Left renal pelvis (tissue), 4 donors: ENCODE measurements around the gene ZFR2. TPM values are rescaled to one million over a fixed set of nuclear protein-coding genes. Genes with fewer than 3 reads are reported as not detected.
"Not testable (repeated sequence)": the region's sequence is repeated elsewhere in the genome, so short reads cannot be mapped to it uniquely, and the experiment has no call there.

ENCODE experiments used
- DNase-seq, 4 donors: peaks; one replicate each; pipeline ENCODE4 v3.0.0-alpha.2; 2013; ENCODE audit warnings: low read depth in 4 of 4, low spot score in 3 of 4
- polyA plus RNA-seq, 4 donors: library from polyadenylated mRNA; unstranded; fragments of 120-200 nt; gene quantifications; one replicate each; pipeline ENCODE4 v1.2.1, GENCODE V29; 2013; ENCODE audit not compliant: insufficient read length in 4 of 4

Gene ZFR2
- polyA plus RNA-seq, 4 donors = 1.3 to 2.9 (median 2.0) TPM

GRCh38 chr19:3879656-3880055 is 10.8 kb upstream of the ZFR2 start:
- no peak for DNase-seq

DNA sequence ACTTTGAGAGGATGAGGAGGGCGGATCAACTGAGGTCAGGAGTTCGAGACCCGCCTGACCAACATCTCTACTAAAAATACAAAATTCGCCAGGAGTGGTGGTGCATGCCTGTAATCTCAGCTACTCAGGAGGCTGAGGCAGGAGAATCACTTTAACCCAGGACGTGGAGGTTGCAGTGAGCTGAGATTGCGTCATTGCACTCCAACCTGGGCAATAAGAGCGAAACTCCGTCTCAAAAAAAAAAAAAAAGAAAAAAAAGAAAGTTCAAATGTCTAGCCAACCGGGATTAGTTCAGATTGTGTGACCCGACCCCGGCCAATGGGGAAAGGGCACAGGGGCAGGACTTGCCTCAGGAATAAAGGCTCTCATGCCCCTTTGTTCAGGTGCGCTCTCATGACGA is 5.9 kb upstream of the ZFR2 start:
- not testable (repeated sequence) for DNase-seq

GRCh38 chr19:3873151-3873550 is 4.3 kb upstream of the ZFR2 start:
- DNase-seq = no peak

- no peak for DNase-seq
Measured at GRCh38 chr19:3867971-3868769, 668 bp downstream of the ZFR2 start.

- no peak for DNase-seq
Measured at GRCh38 chr19:3866910-3867638, 1.8 kb downstream of the ZFR2 start.

- no peak for DNase-seq
Measured at GRCh38 chr19:3863648-3864047, 5.2 kb downstream of the ZFR2 start.

DNA sequence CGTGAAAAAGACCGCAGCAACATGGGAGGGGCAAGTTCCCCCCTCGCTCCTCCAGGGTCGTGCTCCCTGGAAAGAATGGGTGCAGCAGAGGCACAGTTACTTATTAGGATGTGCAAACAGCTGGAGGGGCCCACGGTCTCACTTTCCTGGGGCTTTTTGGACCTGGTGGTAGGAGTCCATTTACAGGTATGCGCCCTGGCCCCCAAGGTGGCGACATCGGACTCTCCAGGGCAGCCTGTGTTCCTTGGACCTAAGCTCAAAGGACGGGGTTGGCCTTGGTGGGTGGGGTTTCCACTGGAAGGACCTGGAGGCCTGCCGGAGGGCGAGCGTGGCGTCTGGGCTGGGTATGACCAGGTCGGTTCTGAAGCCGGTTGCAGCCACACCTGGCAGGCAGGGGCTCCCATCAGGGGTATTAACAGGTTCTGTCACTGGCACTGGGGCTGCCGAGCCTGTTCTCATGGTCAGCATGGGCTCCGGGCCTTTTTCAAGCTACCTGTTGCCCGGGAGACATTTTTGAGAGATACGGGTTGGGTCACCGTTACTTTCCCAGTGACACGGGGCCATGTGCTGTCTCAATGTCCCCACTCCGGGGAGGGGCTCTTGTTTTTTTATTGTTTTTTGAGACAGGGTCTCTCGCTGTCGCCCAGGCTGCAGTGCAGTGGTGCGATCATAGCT is 5.9 kb downstream of the ZFR2 start:
- no peak for DNase-seq

DNA sequence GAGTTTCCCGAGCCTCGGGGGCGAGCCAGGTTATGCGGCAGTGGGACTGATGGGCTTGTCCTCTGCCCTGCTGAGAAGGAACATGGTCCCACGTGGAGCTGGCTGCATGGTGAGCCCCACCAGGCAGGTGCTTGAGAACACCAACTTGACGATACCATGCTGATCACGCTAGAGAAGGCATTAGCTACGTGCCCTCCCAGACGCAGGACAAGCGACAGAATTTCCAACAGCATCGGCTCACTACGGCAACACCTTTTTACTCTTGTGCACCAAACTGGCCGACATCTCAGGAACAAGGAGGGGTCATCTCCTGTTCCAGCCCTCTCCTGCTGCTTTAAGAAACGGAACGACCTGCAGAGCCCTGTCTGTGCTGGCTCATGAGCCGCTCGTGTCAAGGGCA is 8.3 kb downstream of the ZFR2 start:
- no peak for DNase-seq

DNA sequence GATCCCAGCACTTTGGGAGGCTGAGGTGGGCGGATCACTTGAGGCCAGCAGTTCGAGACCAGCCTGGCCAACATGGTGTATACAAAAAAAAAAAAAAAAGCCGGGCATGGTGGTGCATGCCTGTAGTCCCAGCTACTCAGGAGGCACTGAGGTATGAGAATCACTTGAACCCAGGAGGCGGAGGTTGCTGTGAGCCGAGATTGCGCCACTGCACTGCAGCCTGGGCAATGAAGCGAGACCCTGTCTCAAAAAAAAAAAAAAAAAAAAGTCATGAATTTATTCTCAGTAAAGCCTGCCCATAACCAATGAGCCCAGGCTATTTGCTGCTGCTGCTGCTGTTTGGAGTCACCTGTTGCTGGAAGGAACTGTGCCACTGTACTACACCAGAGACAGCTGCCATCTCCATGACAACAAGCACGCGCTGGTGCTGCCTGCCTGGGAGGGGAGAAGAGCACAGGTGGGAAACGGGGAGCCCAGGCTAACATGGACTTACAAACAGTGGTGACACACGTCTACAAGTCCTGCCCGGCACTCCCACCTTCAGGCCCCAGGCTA is 11.3 kb downstream of the ZFR2 start:
- no peak for DNase-seq

DNA sequence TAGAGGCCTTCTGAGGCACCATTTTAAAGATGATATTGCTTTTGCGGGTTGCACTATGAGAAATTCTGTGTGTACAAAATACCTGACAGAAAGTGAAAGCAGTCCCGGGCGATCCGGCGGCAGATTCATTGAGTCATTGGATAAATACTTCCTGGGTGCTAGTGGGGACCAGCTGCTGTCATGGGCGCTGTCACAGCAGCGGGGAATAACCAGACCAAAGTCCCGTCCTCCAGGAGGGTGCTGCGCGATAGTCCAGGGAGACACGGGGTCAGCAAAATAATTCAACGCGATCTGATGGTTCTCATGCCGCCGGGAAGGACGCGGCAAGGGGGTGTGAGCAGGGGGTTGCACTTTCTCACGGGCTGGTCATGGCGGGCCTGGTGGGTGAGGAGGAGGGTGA is 13.5 kb downstream of the ZFR2 start:
- DNase-seq = no peak

- DNase-seq = no peak
Measured at GRCh38 chr19:3852614-3853254, 16.1 kb downstream of the ZFR2 start.

GRCh38 chr19:3852177-3852511 is 16.7 kb downstream of the ZFR2 start:
- no peak for DNase-seq

- no peak for DNase-seq
Measured at GRCh38 chr19:3851254-3852176, 17.3 kb downstream of the ZFR2 start.

GRCh38 chr19:3850320-3850972 is 18.4 kb downstream of the ZFR2 start:
- no peak for DNase-seq

- DNase-seq = no peak
Measured at GRCh38 chr19:3849787-3850186, 19.1 kb downstream of the ZFR2 start.

GRCh38 chr19:3849092-3849491 is 19.7 kb downstream of the ZFR2 start:
- no peak for DNase-seq

DNA sequence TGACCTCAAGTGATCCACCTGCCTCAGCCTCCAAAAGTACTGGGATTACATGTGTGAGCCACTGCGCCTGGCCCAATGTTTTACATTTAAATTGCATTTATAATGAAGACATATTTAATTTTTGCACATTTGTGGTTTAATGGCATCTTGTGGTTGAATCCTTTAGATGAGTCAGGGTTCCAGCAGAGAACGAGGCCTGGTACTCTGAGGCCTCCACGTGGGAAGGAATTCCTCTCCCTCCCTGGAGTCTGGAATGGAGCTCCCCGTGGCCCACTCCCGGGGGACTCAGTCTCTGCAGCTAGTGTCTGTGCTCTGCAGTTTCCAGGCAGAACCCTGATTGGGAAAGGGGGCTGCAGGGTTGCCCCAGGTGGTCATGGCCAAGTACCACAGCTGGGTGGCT is 24.2 kb downstream of the ZFR2 start:
- DNase-seq = no peak

GRCh38 chr19:3842948-3843347 is 25.9 kb downstream of the ZFR2 start:
- no peak for DNase-seq

- no peak for DNase-seq
Measured at GRCh38 chr19:3840804-3841203, 28.0 kb downstream of the ZFR2 start.
